Measurements from ENCODE around the gene SH2B3. TPM values are rescaled to one million over a fixed set of nuclear protein-coding genes. Genes with fewer than 3 reads are reported as not detected.

Gene SH2B3
- total and polyA plus RNA-seq, 9 of the 15 experiments (the other 6 are each of a cell fraction or from before 2014, with no cell fraction given), result 10.8 to 75.3 (median 37.4) TPM

- no peak for TF ChIP-seq MGA (IDR thresholded peaks at IDR 0.05)
- peak; percentile 55; the same call in 1 of the 2 replicates for TF ChIP-seq SMARCE1 (IDR thresholded peaks at IDR 0.05)
- no peak for TF ChIP-seq NFIX (CRISPR knock-in tag; IDR thresholded peaks at IDR 0.05; ENCODE audit: low read depth)
- peak; percentile 78 for TF ChIP-seq DPF2 (IDR thresholded peaks at IDR 0.05)
- no peak for TF ChIP-seq BRF2 (IDR thresholded peaks at IDR 0.05; ENCODE audit: borderline replicate concordance, insufficient read depth, insufficient read length)
- no peak for TF ChIP-seq ZNF639 (CRISPR knock-in tag; conservative IDR thresholded peaks at IDR 0.05 in 1 of 2, IDR thresholded peaks at IDR 0.05 in 1 of 2)
- TF ChIP-seq TFAP4 (CRISPR knock-in tag; IDR thresholded peaks at IDR 0.05; ENCODE audit: borderline replicate concordance), result peak; percentile 67
- TF ChIP-seq ZFP36 (IDR thresholded peaks at IDR 0.05; ENCODE audit: low read depth, low read length, partially characterized antibody), result peak; percentile 98
- no peak for TF ChIP-seq SNIP1 (IDR thresholded peaks at IDR 0.05; ENCODE audit: low read depth)
- no peak for TF ChIP-seq THAP7 (CRISPR knock-in tag; IDR thresholded peaks at IDR 0.05)
Observed at GRCh38 chr12:111437816-111438454, 32.2 kb downstream of the SH2B3 start (continued).
